ENCODE data around the gene LIG1. TPM values are rescaled to one million over a fixed set of nuclear protein-coding genes. Genes with fewer than 3 reads are reported as not detected.
A peak's percentile ranks its signal among the peaks of the same experiment; 100 is the strongest.
"Not testable (repeated sequence)": the region's sequence is repeated elsewhere in the genome, so short reads cannot be mapped to it uniquely, and the experiment has no call there.

LIG1 gene
- polyA plus RNA-seq, 1 donor: 21.7 TPM

DNA sequence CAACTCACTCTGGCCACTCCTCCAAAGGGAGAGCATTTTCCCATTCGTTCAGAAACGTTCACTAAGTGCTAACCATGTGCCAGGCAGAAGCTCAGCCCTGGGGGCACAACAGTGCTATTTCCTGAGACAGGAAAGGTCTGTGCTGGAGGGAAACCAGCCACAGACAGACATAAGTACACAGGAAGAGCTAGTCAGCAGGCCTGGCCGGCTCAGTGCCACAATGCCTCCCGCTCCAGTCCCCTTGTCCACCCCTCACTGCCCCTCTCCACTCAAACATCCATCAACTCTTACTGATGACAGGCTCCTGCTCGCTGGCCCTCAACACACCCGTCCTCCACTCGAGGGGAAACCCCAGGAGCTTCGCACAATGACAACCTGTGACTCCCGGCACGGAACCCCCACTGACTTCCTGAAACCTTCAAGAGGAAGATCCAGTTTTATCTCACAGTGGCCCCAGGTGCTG lies 48.2 kb downstream of the LIG1 start:
- DNase-seq (ENCODE audit: low read depth): no peak

DNA sequence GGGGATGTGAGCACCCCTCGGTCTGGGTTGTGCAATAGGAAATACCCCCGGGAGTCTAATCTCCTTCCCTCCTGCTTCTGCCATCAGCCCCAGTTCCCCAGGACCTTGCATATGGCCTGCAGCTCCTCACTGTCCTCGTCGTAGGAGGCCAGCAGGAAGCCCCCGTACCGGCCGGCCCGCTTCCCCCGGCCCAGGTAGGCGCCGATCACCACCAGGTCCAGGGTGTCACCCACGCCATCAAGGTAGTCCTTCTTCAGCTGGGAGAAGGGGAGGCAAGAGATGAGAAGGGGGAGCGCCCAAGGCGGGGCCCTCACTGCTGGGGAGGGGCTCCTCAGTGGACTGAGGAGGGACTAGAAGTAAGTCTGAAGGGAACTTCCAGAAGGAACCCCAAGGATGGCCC lies 49.1 kb downstream of the LIG1 start:
- no peak for DNase-seq (ENCODE audit: low read depth)

DNA sequence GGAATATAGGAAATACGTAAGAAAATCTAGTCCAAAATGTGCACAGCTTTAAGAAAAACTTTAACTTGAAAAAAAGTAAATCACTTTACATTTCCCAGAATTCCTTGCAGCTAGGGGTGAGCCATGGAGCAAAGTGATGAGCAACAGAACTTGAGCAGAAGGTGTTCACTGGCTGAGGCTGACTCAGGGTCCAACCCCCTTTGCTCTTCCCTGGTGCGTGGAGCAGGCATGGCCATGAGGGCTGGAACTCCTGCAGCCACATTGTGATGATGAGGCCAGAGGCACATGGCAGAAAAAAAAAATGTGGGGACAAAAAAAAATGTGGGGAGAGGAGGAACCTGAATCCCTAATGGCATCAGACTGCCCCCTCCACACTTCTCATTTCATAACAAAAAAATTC lies 49.6 kb downstream of the LIG1 start:
- no peak for DNase-seq (ENCODE audit: low read depth)

GRCh38 chr19:48118131-48118517 lies 52.0 kb downstream of the LIG1 start:
- no peak for DNase-seq (ENCODE audit: low read depth)

GRCh38 chr19:48117515-48118130 lies 52.5 kb downstream of the LIG1 start:
- no peak for DNase-seq (ENCODE audit: low read depth)

- no peak for DNase-seq (ENCODE audit: low read depth)
Measured at GRCh38 chr19:48113190-48113917, 56.8 kb downstream of the LIG1 start.

- no peak for DNase-seq (ENCODE audit: low read depth)
Measured at GRCh38 chr19:48111280-48111679, 58.9 kb downstream of the LIG1 start.

GRCh38 chr19:48110350-48110966 lies 59.7 kb downstream of the LIG1 start, which contains the start of gene PLA2G4C:
TSS of gene PLA2G4C (minus strand) at chr19:48110817. CDS start at chr19:48106529, 4,288 bp downstream.
- peak; percentile 65 for DNase-seq (ENCODE audit: low read depth)

DNA sequence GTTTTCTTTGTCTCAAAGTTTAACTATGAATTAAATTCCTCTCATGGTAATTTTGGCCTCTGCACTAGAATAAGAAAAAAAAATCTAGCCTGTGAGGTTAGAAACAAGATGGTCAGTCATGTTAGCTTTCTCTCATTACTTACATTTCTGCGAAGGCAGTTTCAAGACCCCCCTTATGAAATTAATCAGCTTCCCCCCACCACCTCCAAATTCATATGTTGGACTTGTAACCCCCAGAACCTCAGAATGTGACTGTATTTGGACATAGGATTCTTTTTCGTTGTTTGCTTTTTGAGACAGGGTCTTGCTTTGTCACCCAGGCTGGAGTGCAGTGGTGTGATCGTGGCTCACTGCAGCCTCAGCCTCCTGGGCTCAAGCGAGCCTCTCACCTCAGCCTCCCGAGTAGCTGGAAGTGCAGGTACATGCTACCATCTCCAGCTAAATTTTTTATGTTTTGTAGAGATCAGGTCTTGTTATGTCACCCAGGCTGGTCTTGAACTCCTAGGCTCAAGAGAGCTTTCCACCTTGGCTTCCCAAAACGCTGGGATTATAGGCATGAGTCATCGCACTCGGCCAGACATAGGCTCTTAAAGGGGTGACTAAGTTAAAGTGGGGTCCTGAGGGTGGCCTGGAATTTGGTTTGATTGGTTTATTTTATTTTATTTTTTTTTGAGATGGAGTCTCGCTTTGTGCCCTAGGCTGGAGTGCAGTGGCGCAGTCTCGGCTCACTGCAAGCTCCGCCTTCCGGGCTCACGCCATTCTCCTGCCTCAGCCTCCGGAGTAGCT lies 61.0 kb downstream of the LIG1 start:
- DNase-seq (ENCODE audit: low read depth): no peak

- no peak for DNase-seq (ENCODE audit: low read depth)
Measured at GRCh38 chr19:48103922-48104321, 66.2 kb downstream of the LIG1 start.

DNA sequence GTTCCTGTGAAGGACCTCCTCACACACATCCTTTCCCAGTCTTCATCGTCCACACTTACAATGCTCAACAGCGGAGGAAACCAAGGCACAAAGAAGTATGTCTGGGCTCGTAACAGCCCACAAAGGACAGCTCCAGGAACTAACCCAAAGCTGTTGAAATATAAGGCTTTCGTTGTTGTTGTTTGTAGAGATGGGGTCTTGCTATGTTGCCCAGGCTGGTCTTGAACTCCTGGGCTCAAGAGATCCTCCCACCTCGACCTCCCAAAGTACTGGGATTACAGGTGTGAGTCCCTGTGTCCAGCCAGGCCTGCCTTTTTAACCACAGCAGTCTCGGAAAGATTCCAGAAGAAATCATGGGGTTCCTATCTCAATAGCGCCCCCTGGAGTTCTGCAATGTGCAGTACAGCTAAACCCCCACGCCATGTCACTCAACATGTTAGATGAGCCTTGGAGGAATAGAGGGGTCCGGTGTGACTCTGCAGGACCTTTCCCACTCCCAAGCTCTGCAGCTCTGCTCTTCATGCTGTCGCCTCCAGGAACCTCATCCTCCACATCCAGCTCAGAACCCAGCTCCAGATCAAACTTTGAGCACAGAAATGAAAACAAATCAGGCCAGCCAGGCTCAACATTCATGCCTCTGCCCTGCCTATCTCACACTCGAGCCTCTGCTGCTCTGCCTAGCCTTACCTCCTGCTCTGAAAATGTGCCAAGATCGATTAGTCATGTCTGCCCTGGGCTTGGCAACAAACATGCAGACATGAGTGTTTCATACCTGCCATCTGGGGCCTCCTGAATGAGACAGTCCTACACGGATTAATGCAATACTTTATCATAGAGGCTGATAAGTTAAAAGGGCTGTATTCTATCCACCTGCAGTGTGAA lies 67.0 kb downstream of the LIG1 start:
- no peak for DNase-seq (ENCODE audit: low read depth)

- no peak for DNase-seq (ENCODE audit: low read depth)
Measured at GRCh38 chr19:48095612-48096175, 74.5 kb downstream of the LIG1 start.

GRCh38 chr19:48094855-48095203 lies 75.3 kb downstream of the LIG1 start:
- no peak for DNase-seq (ENCODE audit: low read depth)

DNA sequence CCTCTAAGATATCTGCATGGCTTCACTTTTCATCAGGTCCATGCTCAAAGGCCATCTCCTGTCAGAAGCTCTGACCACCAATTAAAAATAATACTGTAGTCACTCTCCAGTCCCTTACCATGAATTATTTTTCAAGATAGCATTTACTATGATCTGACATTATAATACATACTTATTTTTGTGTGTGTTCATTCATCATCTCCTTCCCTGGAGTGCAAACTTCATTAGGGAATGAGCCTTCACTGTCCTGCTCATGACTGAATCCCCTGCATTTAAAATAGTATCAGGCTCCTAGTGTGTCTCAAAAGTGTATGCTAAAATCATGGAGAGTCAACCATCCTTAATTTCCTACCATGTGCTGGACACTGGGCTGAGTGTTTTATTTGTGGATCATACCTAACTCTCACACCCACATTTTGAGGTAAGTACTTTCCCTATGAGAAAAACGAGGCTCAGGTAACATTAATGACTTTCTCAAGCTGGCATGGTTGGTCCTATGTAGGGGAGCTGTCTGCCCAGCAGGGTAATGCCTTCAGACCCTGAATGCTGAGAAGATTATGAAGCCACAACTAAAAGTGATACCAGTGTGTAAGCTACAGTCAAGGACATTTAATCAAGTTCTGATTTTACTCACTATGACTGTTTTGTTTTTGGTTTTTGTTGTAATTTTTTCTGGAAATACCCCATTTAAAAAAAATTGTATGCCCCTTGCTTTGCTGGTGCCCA lies 75.9 kb downstream of the LIG1 start:
- DNase-seq (ENCODE audit: low read depth): no peak

- DNase-seq (ENCODE audit: low read depth): not testable (repeated sequence)
Measured at GRCh38 chr19:48091111-48091718, 78.9 kb downstream of the LIG1 start.

DNA sequence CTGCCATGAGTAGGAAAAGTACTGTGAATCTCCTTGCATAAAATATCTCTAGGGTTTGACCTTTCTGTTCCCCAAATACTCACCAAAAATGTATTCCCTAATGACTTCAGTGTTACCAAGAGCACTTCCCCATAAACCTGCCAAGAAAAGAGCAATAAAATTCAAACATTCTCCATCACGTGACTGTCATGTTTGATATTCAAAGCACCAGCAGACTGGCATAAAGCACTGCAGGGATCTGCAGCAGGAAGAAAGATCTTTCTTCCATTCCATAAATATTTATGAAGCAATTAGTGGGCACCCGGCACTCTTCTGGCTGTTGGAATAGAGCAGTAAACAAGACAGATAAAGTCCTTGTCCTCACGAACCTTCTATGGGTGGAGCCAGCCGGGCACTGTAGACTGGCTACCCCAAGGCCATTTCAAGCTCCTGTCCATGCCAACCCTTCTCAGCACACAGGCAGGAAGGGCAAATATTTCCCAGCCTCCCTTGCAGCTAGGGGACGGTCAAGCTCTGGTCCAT lies 79.8 kb downstream of the LIG1 start:
- no peak for DNase-seq (ENCODE audit: low read depth)

- not testable (repeated sequence) for DNase-seq (ENCODE audit: low read depth)
Measured at GRCh38 chr19:48088991-48089390, 81.2 kb downstream of the LIG1 start.

DNA sequence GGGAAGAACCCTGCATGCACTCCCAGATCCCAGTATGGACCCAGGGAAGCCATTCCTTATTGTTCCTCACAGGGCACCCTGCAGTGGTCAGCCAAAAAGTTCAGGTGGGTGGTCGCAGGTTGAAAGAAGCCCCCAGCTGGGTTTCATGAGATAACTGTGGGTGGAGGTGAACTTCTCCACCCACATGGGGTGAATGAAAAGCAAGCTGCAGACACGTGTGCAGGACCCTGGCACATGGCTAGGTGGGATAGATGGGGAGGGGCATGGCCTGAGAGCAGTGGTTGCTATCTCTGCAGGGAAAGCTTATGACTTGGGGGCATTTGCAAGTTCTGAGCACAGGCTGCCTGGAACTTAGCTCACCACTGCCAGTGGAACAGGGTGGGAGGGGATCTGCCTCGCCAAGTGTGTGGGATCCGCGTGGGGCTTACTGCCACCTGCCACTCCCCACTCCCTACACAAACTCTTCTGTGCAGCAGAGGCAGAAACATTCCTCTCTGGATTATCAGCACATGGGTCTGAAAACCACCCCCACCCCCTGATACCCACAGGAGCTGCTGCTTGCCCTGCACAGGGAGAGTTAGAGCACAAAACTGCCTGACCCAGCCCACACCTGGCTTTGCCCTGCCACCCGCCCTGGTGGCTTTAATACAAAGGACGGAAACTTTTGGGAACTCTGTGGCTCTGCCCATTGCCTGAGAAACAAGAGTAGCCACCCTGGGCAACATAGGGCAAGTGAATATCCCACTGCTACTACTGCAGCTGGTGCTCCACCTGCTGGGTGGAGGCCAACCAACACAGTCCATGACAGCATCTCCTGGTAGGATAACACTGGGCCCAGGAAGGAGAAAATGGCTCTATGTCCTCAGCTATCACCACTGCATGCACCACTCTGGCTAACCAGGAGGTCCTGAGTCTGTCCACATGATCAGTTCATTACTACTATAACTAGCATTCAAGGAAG lies 84.0 kb downstream of the LIG1 start:
- DNase-seq (ENCODE audit: low read depth): no peak

Measured in forelimb muscle (tissue), 1 donor.